Lung (tissue), 12 donors: ENCODE measurements around the gene SCAMP1. TPM values are rescaled to one million over a fixed set of nuclear protein-coding genes. Genes with fewer than 3 reads are reported as not detected.

Experiments used
- ATAC-seq: fragments of 200-7000 bp; cut with Tn5 transposase; one replicate; pipeline ENCODE4 v1.9.1; 2020; ENCODE audit warnings: moderate number of reproducible peaks; ENCODE audit not compliant: insufficient read depth, low FRiP score
- DNase-seq, 3 donors: peaks; one replicate each; pipeline ENCODE4 v3.0.0-alpha.2; 2013 to 2017
- H3K27ac ChIP-seq, 2 donors: one replicate each; pipeline ENCODE4 v1.5.1; 2013; ENCODE audit warnings: mild to moderate bottlenecking in 2 of 2, moderate library complexity in 2 of 2, control low read depth in 1 of 2, inconsistent platforms in 1 of 2, low read depth in 1 of 2, low read length in 1 of 2
- H3K27me3 ChIP-seq, 3 donors: one replicate each; pipeline ENCODE4 v1.5.1; 2013; ENCODE audit warnings: low read length in 2 of 3; ENCODE audit not compliant: control insufficient read depth in 3 of 3, insufficient read depth in 3 of 3
- H3K36me3 ChIP-seq, 4 donors: one replicate each; pipeline ENCODE4 v1.5.1; 2013; ENCODE audit warnings: low read length in 4 of 4, mild to moderate bottlenecking in 1 of 4, moderate library complexity in 1 of 4; ENCODE audit not compliant: control insufficient read depth in 4 of 4, insufficient read depth in 4 of 4
- H3K4me1 ChIP-seq, 5 donors: one replicate each; pipeline ENCODE4 v1.5.1; 2013; ENCODE audit warnings: low read length in 5 of 5, mild to moderate bottlenecking in 2 of 5, moderate library complexity in 1 of 5; ENCODE audit not compliant: control insufficient read depth in 5 of 5, insufficient read depth in 5 of 5
- H3K4me3 ChIP-seq: one replicate; pipeline ENCODE4 v1.5.1; 2013; ENCODE audit warnings: mild to moderate bottlenecking, control low read depth, moderate library complexity
- H3K9ac ChIP-seq, 2 donors: one replicate each; pipeline ENCODE4 v1.5.1; 2013; ENCODE audit warnings: low read length in 2 of 2, control low read depth in 1 of 2; ENCODE audit not compliant: insufficient read depth in 1 of 2
- H3K9me3 ChIP-seq, 4 donors: one replicate each; pipeline ENCODE4 v1.5.1; 2013; ENCODE audit warnings: low read length in 3 of 4, mild to moderate bottlenecking in 1 of 4, moderate library complexity in 1 of 4; ENCODE audit not compliant: control insufficient read depth in 4 of 4, insufficient read depth in 3 of 4
- WGBS, 2 donors: extraction: QIAGEN DNeasy Blood & Tissue Kit; methylation state at CpG; one replicate each; pipeline ENCODE4 v1.1.7; 2013; 5-methylcytosine and 5-hydroxymethylcytosine counted together
- polyA plus RNA-seq, 2 donors: library from polyadenylated mRNA; stranded (reverse); fragments of 200-250 nt; gene quantifications; one replicate each; pipeline ENCODE4 v1.2.1, GENCODE V29; 2013
- total RNA-seq, 2 donors: library from RNA; depleted of rRNA in 1 of 2; stranded (reverse); fragments of >200 nt in 1 of 2; gene quantifications; one replicate each; pipeline ENCODE4 v1.2.1, GENCODE V29; 2014 to 2021
- TF ChIP-seq, protein P1 (sequence below): IDR thresholded peaks from 2 replicates; pipeline ENCODE4 v1.5.1; 2012; ENCODE audit warnings: mild to moderate bottlenecking; ENCODE audit errors: control extremely low read depth, extremely low read depth
- donor health status: control.
- donor health status: control.
- donor health status: Bipolar disorder and iron deficiency.
- donor health status: healthy.
- donor health status: DM: yes; HTN: yes; CAD: no.

SCAMP1 gene
- total and polyA plus RNA-seq, 4 donors: 7.7 to 45.8 (median 16.9) TPM

DNA sequence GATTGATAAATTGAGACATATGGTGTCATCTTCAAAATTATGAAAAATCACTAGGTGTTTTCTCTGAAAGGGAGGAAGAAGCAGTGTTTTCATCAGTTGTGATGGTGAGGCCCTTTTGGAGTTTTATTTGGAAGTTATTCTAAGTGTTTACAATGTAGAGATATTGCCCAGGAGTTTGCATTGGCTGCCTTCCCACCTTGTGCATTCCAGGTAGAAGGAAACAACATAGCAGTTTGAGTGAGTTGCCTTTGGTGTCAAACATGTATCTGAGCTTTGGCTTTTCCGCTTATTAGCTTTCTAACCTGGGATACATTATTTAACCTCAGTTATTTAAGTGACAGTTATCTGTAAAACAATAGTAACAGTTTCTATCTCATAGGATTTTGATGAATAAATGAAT lies 122.5 kb downstream of the SCAMP1 start:
- peaks cover 0 to 9% (median 0%) of the 10 kb centered on the region in 5 donors for H3K4me1 ChIP-seq
- no peaks in the 10 kb centered on the region for H3K9me3 ChIP-seq
- no peak for DNase-seq
- H3K36me3 ChIP-seq: peaks cover 2 to 27% (median 10%) of the 10 kb centered on the region in 4 donors
- no peaks in the 10 kb centered on the region for H3K27me3 ChIP-seq
- TF ChIP-seq, protein P1, sequence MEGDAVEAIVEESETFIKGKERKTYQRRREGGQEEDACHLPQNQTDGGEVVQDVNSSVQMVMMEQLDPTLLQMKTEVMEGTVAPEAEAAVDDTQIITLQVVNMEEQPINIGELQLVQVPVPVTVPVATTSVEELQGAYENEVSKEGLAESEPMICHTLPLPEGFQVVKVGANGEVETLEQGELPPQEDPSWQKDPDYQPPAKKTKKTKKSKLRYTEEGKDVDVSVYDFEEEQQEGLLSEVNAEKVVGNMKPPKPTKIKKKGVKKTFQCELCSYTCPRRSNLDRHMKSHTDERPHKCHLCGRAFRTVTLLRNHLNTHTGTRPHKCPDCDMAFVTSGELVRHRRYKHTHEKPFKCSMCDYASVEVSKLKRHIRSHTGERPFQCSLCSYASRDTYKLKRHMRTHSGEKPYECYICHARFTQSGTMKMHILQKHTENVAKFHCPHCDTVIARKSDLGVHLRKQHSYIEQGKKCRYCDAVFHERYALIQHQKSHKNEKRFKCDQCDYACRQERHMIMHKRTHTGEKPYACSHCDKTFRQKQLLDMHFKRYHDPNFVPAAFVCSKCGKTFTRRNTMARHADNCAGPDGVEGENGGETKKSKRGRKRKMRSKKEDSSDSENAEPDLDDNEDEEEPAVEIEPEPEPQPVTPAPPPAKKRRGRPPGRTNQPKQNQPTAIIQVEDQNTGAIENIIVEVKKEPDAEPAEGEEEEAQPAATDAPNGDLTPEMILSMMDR: no peak
- H3K9ac ChIP-seq: no peak overlapping the region
- no peak overlapping the region for H3K27ac ChIP-seq
- H3K4me3 ChIP-seq: no peak overlapping the region
- 88 to 97% methylated on average over 1 of the region's 1 CpG for WGBS, 2 donors
- ATAC-seq: no peak

DNA sequence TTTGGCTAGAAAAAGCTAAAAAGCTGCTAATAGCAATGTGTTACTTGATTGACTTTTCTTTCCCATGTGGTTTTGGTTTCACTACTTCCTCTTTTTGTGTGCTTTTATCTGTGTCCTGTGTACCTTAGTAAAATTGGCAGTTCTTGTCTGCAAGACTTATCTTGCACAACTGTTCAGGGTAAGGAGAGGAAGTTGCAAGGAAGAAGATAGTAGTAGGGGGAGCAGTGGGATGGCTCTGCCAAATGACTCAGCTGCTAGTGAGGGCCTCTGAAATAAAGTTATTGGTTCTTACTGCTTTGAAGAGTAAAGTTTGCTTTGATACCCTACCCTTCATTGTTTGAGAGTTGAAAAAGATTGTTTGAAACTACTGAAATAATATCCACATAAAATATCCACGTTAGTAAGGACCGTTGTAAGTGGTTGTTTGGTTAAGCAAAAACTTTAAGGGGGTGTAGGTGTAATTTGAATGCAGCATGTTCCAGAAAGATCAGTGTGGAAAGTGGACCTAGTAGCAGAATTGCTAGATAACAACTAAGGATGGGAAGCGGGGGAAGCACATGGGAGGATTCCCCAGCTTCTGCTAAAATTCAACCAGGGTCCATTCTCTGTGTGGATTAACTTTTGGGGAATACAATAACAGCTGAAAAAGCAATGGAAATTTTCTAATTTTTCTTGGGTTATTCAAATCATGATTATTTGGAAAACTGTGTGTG lies 123.5 kb downstream of the SCAMP1 start:
- DNase-seq (peak in 1 of 3 donors; percentile 23), ATAC-seq (peak; percentile 86)
- H3K36me3 ChIP-seq: peaks cover 2 to 34% (median 17%) of the 10 kb centered on the region in 4 donors
- H3K4me1 ChIP-seq: peaks cover 0 to 9% (median 0%) of the 10 kb centered on the region in 5 donors
- WGBS, 2 donors: 15 to 53% methylated on average over 3 of the region's 3 CpGs
- no peaks in the 10 kb centered on the region for H3K27me3 ChIP-seq
- no peak overlapping the region for H3K27ac ChIP-seq
- no peak overlapping the region for H3K9ac ChIP-seq
- no peak overlapping the region for H3K4me3 ChIP-seq
- TF ChIP-seq, protein P1: no peak
- H3K9me3 ChIP-seq: no peaks in the 10 kb centered on the region

DNA sequence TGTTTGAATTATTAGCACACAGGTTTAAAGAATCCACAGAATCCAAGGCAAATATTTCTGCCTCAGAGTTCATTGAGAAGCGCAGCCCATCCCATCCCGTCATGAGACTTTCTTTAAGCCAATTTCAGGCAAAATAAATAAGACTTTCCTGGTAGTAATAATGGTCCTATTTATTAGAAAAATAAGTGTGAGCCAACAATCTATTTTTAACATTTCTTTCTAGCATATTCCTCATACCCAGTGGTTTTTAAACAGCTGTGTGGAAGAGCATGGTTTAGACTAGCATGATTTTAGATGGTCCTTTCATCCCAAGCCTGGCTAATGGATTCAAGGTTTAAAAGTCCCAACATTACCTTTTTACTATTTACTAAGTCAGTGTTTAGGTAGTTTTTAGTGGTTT lies 125.8 kb downstream of the SCAMP1 start:
- H3K27ac ChIP-seq: no peak overlapping the region
- WGBS, 2 donors: 86 to 89% methylated on average over 2 of the region's 2 CpGs
- no peak for DNase-seq
- no peaks in the 10 kb centered on the region for H3K9me3 ChIP-seq
- no peak for ATAC-seq
- H3K4me1 ChIP-seq: peaks cover 0 to 9% (median 0%) of the 10 kb centered on the region in 5 donors
- H3K4me3 ChIP-seq: no peak overlapping the region
- peaks cover 2 to 35% (median 17%) of the 10 kb centered on the region in 4 donors for H3K36me3 ChIP-seq
- H3K9ac ChIP-seq: no peak overlapping the region
- H3K27me3 ChIP-seq: no peaks in the 10 kb centered on the region
- TF ChIP-seq, protein P1: no peak

DNA sequence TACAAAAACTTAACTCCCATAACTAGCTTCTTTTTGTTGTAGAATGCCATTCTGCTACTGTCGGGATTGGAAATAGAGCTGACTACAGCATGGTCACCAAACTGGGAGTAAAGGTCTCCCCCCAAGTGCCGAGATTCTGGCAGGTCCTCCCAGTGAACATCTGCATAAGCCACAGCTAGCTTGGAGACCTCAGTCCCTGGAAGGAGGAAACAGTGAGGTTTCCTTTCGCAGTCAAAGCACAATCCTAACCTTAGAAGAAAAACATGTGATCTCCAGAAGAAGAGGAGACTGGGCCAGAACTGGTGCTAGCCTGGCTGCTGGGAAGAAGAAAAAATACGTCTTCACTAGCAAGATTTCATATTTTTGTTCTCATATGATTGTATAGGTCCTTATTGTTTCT lies 127.4 kb downstream of the SCAMP1 start:
- no peak overlapping the region for H3K4me3 ChIP-seq
- H3K4me1 ChIP-seq: peaks cover 0 to 7% (median 2%) of the 10 kb centered on the region in 5 donors
- peaks cover 0 to 27% (median 18%) of the 10 kb centered on the region in 4 donors for H3K36me3 ChIP-seq
- no peak overlapping the region for H3K9ac ChIP-seq
- H3K27me3 ChIP-seq: no peaks in the 10 kb centered on the region
- H3K9me3 ChIP-seq: no peaks in the 10 kb centered on the region
- ATAC-seq: no peak
- H3K27ac ChIP-seq: no peak overlapping the region
- TF ChIP-seq, protein P1: no peak
- DNase-seq: no peak
- WGBS, 2 donors: 46 to 81% methylated on average over 4 of the region's 4 CpGs
